Measurements from ENCODE around the gene PDK2.

Gene PDK2

GRCh38 chr17:50117202-50118051, 22.3 kb downstream of the PDK2 start:
- DNase-seq (ENCODE audit: low read depth): no peak

GRCh38 chr17:50118076-50118827, 23.1 kb downstream of the PDK2 start:
- no peak for DNase-seq (ENCODE audit: low read depth)

- no peak for DNase-seq (ENCODE audit: low read depth)
Observed at GRCh38 chr17:50118828-50119218, 23.7 kb downstream of the PDK2 start.

GRCh38 chr17:50120475-50121253, 25.5 kb downstream of the PDK2 start:
- no peak for DNase-seq (ENCODE audit: low read depth)

- no peak for DNase-seq (ENCODE audit: low read depth)
Observed at GRCh38 chr17:50122945-50123344, 27.8 kb downstream of the PDK2 start.

- no peak for DNase-seq (ENCODE audit: low read depth)
Observed at GRCh38 chr17:50123649-50124349, 28.6 kb downstream of the PDK2 start.

GRCh38 chr17:50125420-50125997, 30.4 kb downstream of the PDK2 start:
- no peak for DNase-seq (ENCODE audit: low read depth)

GRCh38 chr17:50127697-50128361, 32.7 kb downstream of the PDK2 start:
- DNase-seq (ENCODE audit: low read depth): no peak

- DNase-seq (ENCODE audit: low read depth): no peak
Observed at GRCh38 chr17:50128441-50129352, 33.5 kb downstream of the PDK2 start.

- DNase-seq (ENCODE audit: low read depth): no peak
Observed at GRCh38 chr17:50129353-50129727, 34.2 kb downstream of the PDK2 start.

GRCh38 chr17:50129728-50130558, 34.8 kb downstream of the PDK2 start, which contains the start of gene SAMD14:
Gene SAMD14 (minus strand): TSS chr17:50130160. CDS start chr17:50124959, 5,201 bp downstream.
- no peak for DNase-seq (ENCODE audit: low read depth)

GRCh38 chr17:50130559-50131305, 35.6 kb downstream of the PDK2 start:
- DNase-seq (ENCODE audit: low read depth): no peak

GRCh38 chr17:50132104-50132794, 37.1 kb downstream of the PDK2 start:
- DNase-seq (ENCODE audit: low read depth): no peak

GRCh38 chr17:50133028-50133768, 38.0 kb downstream of the PDK2 start:
- no peak for DNase-seq (ENCODE audit: low read depth)

GRCh38 chr17:50133769-50134099, 38.6 kb downstream of the PDK2 start:
- DNase-seq (ENCODE audit: low read depth): no peak

GRCh38 chr17:50134206-50135110, 39.3 kb downstream of the PDK2 start:
- DNase-seq (ENCODE audit: low read depth): no peak
